Measurements from ENCODE around the gene FAM200A. TPM values are rescaled to one million over a fixed set of nuclear protein-coding genes. Genes with fewer than 3 reads are reported as not detected.

Gene FAM200A
- total and polyA plus RNA-seq, 2 of the 13 experiments (the other 11 are each of a cell fraction or from before 2014, with no cell fraction given) = 4.7 to 6.3 TPM

DNA sequence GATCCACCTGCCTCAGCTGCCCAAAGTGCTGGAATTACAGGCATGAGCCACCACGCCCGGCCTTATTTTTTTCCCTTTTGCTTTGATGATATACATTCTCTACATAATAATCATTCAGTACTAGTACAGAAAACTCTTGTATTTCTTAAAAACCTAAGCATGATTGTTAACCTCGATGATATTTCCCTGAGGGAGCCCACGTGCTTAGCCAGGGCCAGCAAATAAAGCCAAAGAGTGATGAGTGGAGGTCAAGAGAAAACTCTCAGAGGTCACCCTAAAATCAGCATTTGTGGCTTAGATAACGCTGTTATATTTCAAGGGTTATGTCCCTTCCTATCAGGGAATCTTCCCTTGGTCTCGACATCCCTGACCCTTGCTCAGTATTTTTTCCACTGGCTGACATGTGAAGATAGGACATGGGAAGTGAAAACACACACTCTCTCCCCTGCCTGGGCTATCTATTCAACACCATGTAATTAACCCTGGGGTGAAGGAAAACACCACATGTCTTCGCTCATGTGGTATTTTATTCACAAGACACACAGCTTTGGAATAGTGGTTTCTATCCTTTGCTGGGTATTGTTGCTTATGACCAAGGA is 12.6 kb downstream of the FAM200A start (continued):
- TF ChIP-seq, protein P1, sequence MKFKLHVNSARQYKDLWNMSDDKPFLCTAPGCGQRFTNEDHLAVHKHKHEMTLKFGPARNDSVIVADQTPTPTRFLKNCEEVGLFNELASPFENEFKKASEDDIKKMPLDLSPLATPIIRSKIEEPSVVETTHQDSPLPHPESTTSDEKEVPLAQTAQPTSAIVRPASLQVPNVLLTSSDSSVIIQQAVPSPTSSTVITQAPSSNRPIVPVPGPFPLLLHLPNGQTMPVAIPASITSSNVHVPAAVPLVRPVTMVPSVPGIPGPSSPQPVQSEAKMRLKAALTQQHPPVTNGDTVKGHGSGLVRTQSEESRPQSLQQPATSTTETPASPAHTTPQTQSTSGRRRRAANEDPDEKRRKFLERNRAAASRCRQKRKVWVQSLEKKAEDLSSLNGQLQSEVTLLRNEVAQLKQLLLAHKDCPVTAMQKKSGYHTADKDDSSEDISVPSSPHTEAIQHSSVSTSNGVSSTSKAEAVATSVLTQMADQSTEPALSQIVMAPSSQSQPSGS (CRISPR knock-in tag; IDR thresholded peaks at IDR 0.05) = no peak
- TF ChIP-seq ZNF17 (CRISPR knock-in tag; IDR thresholded peaks at IDR 0.05) = no peak
- TF ChIP-seq ZNF3 (CRISPR knock-in tag; IDR thresholded peaks at IDR 0.05) = no peak
- TF ChIP-seq ZKSCAN1 (IDR thresholded peaks at IDR 0.05; ENCODE audit: low read length) = no peak
- TF ChIP-seq ZNF253 (CRISPR knock-in tag; IDR thresholded peaks at IDR 0.05; ENCODE audit: borderline replicate concordance) = no peak
- TF ChIP-seq U2AF1 (optimal IDR thresholded peaks at IDR 0.05; ENCODE audit: low read depth, low read length) = no peak
- no peak for TF ChIP-seq MXD4 (CRISPR knock-in tag; IDR thresholded peaks at IDR 0.05)
- TF ChIP-seq ZNF614 (CRISPR knock-in tag; IDR thresholded peaks at IDR 0.05; ENCODE audit: borderline replicate concordance) = no peak
- TF ChIP-seq ZC3H13 (CRISPR knock-in tag; IDR thresholded peaks at IDR 0.05) = no peak

DNA sequence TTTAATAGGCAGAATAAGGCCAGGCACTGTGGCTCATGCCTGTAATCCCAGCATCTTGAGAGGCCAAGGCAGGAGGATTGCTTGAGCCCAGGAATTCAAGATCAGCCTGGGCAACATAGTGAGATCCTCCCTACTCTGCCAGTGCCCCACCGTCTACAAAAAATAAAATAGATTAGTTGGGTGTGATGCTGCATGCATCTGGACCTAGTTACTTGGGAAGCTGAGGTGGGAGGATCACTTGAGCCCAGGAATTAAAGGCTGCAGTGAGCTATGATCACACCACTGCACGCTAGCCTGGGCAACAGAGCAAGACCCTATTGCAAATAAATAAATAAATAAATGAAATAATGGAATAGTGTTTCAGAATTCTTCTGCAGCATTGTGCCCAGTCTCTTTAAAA is 16.2 kb downstream of the FAM200A start:
- no TSS peak for BruUV-seq (replicated peaks)
- WGBS (ENCODE audit: low lambda C conversion rate) = 95% methylated on average over 2 of the region's 2 CpGs
- TF ChIP-seq ZNF121 (CRISPR knock-in tag; IDR thresholded peaks at IDR 0.05) (peak; percentile 59; the same call in 1 of the 2 replicates), MEF2D (CRISPR knock-in tag; IDR thresholded peaks at IDR 0.05) (no peak)

More for the DNA sequence above, 16.2 kb downstream of the FAM200A start:
- intact Hi-C loops (cut with micrococcal nuclease; ENCODE audit: unreplicated experiment) (no loop called here), in situ Hi-C loops (cut with HindIII; ENCODE audit: extremely low pct_ligation_motif_present, low pct_unique_long_range_greater_than_20kb) (no loop called here)
- Histone ChIP-seq H3K27ac (ENCODE audit: extremely low read length, insufficient read depth, low read length) (no peak overlapping the region), H4K20me1 (ENCODE audit: insufficient read depth, low read length) (no peaks in the 10 kb centered on the region), H3K79me2 (ENCODE audit: insufficient read depth, low read length) (no peaks in the 10 kb centered on the region), H3K4me2 (ENCODE audit: low read depth, low read length) (no peak overlapping the region), H3K9ac (ENCODE audit: insufficient read depth, low read depth, low read length) (no peak overlapping the region), H3K4me1 (ENCODE audit: insufficient read depth, low read length) (peaks cover 9% of the 10 kb centered on the region), H2AFZ (ENCODE audit: low read length) (no peak overlapping the region), H3K36me3 (replicated peaks in 1 of 2; ENCODE audit: control insufficient read depth in 1 of 2, insufficient read depth in 2 of 2, low read length in 2 of 2) (peaks cover 4 to 26% of the 10 kb centered on the region in 2 experiments; a peak in 4 of 5 replicates), H3K9me3 (ENCODE audit: low read length) (no peaks in the 10 kb centered on the region), H3K27me3 (ENCODE audit: control insufficient read depth in 1 of 2, insufficient read depth in 2 of 2, low read length in 2 of 2) (no peaks in the 10 kb centered on the region), H3K4me3 (replicated peaks in 1 of 3; ENCODE audit: insufficient read depth in 1 of 3, low read depth in 2 of 3, low read length in 3 of 3) (no peak overlapping the region)
- ATAC-seq (no peak), DNase-seq (ENCODE audit: low spot score) (no peak), FAIRE-seq (no peak)
- POLR2A ChIA-PET = interaction anchor here (0.8 to 1.4 kb wide), 2 partner anchors 8 to 23 kb away, joined by 3 read pairs; partner anchors contain the start of gene ZNF655
- CTCF ChIA-PET (ENCODE audit: low intra/inter-chr PET ratio, low total read pairs) = no interaction called here

Data from HepG2 (cell line).